ENCODE data around the gene OR1F1.

Gene OR1F1

DNA sequence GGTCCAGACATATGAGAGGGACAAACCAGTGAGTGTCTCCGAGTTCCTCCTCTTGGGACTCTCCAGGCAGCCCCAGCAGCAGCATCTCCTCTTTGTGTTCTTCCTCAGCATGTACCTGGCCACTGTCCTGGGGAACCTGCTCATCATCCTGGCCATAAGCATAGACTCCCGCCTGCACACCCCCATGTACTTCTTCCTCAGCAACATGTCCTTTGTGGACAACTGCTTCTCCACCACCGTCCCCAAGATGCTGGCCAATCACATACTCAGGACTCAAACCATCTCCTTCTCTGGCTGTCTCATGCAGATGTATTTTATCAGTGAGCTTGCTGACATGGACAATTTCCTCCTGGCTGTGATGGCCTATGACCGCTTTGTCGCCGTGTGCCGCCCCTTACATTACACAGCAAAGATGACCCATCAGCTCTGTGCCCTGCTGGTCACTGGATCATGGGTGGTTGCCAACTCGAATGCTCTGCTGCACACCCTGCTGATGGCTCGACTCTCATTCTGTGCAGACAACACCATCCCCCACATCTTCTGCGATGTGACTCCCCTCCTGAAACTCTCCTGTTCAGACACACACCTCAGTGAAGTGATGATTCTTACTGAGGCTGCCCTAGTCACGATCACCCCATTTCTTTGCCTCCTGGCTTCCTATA lies 27.7 kb downstream of the OR1F1 start:
- H3K4me3 Mint-ChIP-seq = no peak overlapping the region

DNA sequence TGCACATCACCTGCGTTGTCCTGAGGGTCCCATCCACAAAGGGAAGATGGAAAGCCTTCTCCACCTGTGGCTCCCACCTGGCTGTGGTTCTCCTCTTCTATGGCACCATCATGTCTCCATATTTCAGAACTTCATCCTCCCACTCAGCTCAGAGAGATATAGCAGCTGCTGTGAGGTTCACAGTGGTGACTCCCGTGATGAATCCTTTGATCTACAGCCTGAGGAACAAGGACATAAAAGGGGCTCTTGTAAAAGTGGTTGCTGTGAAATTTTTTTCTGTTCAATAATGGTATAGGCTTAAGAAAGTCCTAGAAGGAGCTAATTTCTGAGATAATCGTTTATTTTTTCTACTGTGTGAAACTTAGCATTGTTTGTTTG lies 28.2 kb downstream of the OR1F1 start:
- DNase-seq (ENCODE audit: low spot score in 2 of 2) (no peak), ATAC-seq (ENCODE audit: low read depth) (no peak)
- H3K4me3 Mint-ChIP-seq = no peak overlapping the region
- H3K4me1 Mint-ChIP-seq = peaks cover 20% of the 10 kb centered on the region
- H3K27ac Mint-ChIP-seq = no peak overlapping the region
- H3K27me3 Mint-ChIP-seq = peaks cover 8% of the 10 kb centered on the region
- H3K9me3 Mint-ChIP-seq = peaks cover 26% of the 10 kb centered on the region
- peaks cover 14% of the 10 kb centered on the region for H3K36me3 Mint-ChIP-seq

More for the DNA sequence above, 27.7 kb downstream of the OR1F1 start:
- ATAC-seq (ENCODE audit: low read depth) (no peak), DNase-seq (ENCODE audit: low spot score in 2 of 2) (no peak)
- H3K27me3 Mint-ChIP-seq = peaks cover 8% of the 10 kb centered on the region
- peaks cover 20% of the 10 kb centered on the region for H3K4me1 Mint-ChIP-seq
- peak overlapping the region; percentile 79 for H3K27ac Mint-ChIP-seq
- peaks cover 26% of the 10 kb centered on the region for H3K9me3 Mint-ChIP-seq
- peaks cover 14% of the 10 kb centered on the region for H3K36me3 Mint-ChIP-seq

DNA sequence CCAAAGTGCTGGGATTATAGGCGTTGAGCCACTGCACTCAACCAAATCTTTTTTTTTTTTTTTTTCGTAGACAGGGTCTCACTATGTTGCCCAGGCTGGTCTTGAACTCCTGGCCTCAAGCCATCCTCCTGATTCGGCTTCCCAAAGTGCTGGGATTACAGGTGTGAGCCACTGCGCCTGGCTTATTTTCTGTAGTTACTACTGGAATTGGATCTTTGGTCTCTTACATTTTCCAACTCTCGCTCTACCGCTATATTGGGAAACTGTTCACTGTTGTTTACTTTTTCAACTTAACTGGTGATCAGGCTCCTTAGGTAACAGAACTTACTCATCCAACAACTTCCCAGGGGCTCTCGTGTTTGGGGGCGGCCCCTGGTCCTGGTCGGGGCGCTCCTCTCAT lies 32.8 kb downstream of the OR1F1 start:
- Mint-ChIP-seq H3K36me3 (peaks cover 39% of the 10 kb centered on the region), H3K27ac (no peak overlapping the region), H3K4me1 (peaks cover 4% of the 10 kb centered on the region), H3K9me3 (peaks cover 25% of the 10 kb centered on the region), H3K4me3 (no peak overlapping the region), H3K27me3 (peaks cover 2% of the 10 kb centered on the region)
- ATAC-seq (ENCODE audit: low read depth) = no peak
- DNase-seq (ENCODE audit: low spot score in 2 of 2) = no peak

DNA sequence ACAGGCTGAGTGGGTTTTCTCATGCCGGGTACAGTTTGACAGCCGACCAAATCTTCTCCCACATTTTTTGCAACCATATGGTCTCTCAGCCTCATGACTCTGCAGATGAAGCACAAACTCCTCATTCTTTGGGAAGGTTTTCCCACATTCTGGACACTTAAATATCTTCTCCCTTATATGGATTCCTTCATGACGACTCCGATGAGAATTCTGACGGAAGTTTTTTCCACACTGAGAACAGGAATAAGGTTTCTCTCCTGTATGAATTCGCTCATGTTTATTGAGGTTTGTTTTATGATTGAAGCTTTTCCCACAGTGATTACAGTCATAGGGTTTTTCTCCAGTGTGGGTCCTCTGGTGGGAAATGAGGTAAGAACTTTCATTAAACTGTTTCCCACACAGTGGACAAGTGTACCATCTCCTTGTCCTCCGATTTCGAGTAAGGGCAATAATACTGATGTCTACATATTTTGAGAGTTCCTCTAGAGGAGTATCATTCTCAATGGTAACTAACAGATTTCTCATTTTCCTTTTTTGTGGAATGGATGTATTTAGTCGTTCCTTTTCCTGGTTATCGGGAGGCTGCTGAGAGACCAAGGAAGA lies 36.0 kb downstream of the OR1F1 start:
- Mint-ChIP-seq H3K4me1 (no peaks in the 10 kb centered on the region), H3K36me3 (peaks cover 48% of the 10 kb centered on the region), H3K9me3 (peaks cover 23% of the 10 kb centered on the region), H3K27ac (no peak overlapping the region), H3K4me3 (no peak overlapping the region), H3K27me3 (no peaks in the 10 kb centered on the region)
- no peak for ATAC-seq (ENCODE audit: low read depth)
- DNase-seq (ENCODE audit: low spot score in 2 of 2) = no peak

DNA sequence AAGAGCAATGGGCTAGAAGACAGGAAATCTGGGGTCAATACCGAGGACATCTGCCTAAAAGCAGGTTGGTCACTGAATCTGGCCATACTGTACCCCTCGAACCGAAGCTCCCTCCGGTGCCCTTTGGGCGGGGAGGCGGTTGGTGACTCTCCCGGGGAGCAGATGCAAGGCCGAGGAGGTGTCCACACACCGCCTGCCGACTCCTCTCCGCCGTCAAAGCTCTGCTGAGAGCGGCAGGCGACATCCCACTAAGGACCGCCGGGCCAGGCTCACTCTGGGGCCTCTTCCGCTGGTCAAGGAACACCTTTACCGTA lies 46.5 kb downstream of the OR1F1 start:
- H3K27me3 Mint-ChIP-seq = no peaks in the 10 kb centered on the region
- peak overlapping the region; percentile 98 for H3K4me3 Mint-ChIP-seq
- no peak for DNase-seq (ENCODE audit: low spot score in 2 of 2)
- H3K36me3 Mint-ChIP-seq = peaks cover 35% of the 10 kb centered on the region
- peaks cover 7% of the 10 kb centered on the region for H3K9me3 Mint-ChIP-seq
- H3K27ac Mint-ChIP-seq = peak overlapping the region; percentile 96
- peaks cover 16% of the 10 kb centered on the region for H3K4me1 Mint-ChIP-seq
- ATAC-seq (ENCODE audit: low read depth) = no peak

GRCh38 chr16:3234857-3235561 lies 47.0 kb downstream of the OR1F1 start, which contains the start of gene ZNF200:
Gene ZNF200, minus strand, starts transcription at chr16:3235158. Its CDS starts 1,403 bp downstream, at chr16:3233755.
- peaks cover 16% of the 10 kb centered on the region for H3K4me1 Mint-ChIP-seq
- H3K27ac Mint-ChIP-seq = peak within 1 kb of the TSS; percentile 96
- H3K9me3 Mint-ChIP-seq = peaks cover 7% of the 10 kb centered on the region
- peak within 1 kb of the TSS; percentile 98 for H3K4me3 Mint-ChIP-seq
- DNase-seq (ENCODE audit: low spot score in 2 of 2) (peak; percentile 90 to 96), ATAC-seq (ENCODE audit: low read depth) (peak; percentile 92)
- peaks cover 32% of the 10 kb centered on the region for H3K36me3 Mint-ChIP-seq
- H3K27me3 Mint-ChIP-seq = peaks cover under 1% of the 10 kb centered on the region

- Mint-ChIP-seq H3K36me3 (peaks cover 22% of the 10 kb centered on the region), H3K9me3 (peaks cover 2% of the 10 kb centered on the region), H3K4me1 (peaks cover 14% of the 10 kb centered on the region), H3K27me3 (peaks cover 2% of the 10 kb centered on the region), H3K27ac (no peak overlapping the region), H3K4me3 (peak overlapping the region; percentile 79)
- ATAC-seq (ENCODE audit: low read depth) (no peak), DNase-seq (ENCODE audit: low spot score in 2 of 2) (no peak)
These were observed 48.1 kb downstream of the OR1F1 start for GRCh38 chr16:3235856-3236669.

GRCh38 chr16:3241761-3242160 lies 53.8 kb downstream of the OR1F1 start:
- no peak overlapping the region for H3K4me3 Mint-ChIP-seq
- no peak overlapping the region for H3K27ac Mint-ChIP-seq
- H3K9me3 Mint-ChIP-seq = peaks cover 2% of the 10 kb centered on the region
- H3K27me3 Mint-ChIP-seq = peaks cover 11% of the 10 kb centered on the region
- no peaks in the 10 kb centered on the region for H3K36me3 Mint-ChIP-seq
- DNase-seq (ENCODE audit: low spot score in 2 of 2) = no peak
- no peak for ATAC-seq (ENCODE audit: low read depth)
- no peaks in the 10 kb centered on the region for H3K4me1 Mint-ChIP-seq

GRCh38 chr16:3242709-3243108 lies 54.7 kb downstream of the OR1F1 start:
- ATAC-seq (ENCODE audit: low read depth) (no peak), DNase-seq (ENCODE audit: low spot score in 2 of 2) (no peak)
- Mint-ChIP-seq H3K4me3 (no peak overlapping the region), H3K9me3 (peaks cover 2% of the 10 kb centered on the region), H3K36me3 (no peaks in the 10 kb centered on the region), H3K27me3 (peaks cover 11% of the 10 kb centered on the region), H3K4me1 (no peaks in the 10 kb centered on the region), H3K27ac (no peak overlapping the region)

- Mint-ChIP-seq H3K4me3 (no peak overlapping the region), H3K27ac (no peak overlapping the region), H3K4me1 (no peaks in the 10 kb centered on the region), H3K9me3 (peaks cover 2% of the 10 kb centered on the region), H3K36me3 (no peaks in the 10 kb centered on the region), H3K27me3 (peaks cover 14% of the 10 kb centered on the region)
- no peak for DNase-seq (ENCODE audit: low spot score in 2 of 2)
- no peak for ATAC-seq (ENCODE audit: low read depth)
These were observed 55.9 kb downstream of the OR1F1 start for GRCh38 chr16:3243882-3244281.

DNA sequence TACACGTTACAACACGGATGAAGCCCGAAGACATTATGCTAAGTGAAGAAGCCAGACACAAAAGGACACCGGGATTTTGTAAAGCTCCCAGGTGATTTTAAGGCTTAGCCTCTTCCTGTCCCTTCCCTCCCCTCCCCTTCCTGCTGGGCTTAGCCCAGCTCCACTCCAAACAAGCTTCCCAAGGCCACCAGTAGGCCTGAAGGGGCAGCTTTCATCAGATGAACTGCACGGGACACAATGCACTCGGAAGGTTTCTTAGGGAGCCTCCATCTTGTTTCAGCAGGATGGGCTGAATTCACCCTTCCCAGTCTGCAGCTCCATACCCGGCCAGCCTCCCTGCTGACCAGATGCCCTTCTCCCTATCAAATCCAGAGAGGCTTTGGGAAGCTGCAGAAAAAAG lies 58.0 kb downstream of the OR1F1 start:
- Mint-ChIP-seq H3K36me3 (no peaks in the 10 kb centered on the region), H3K4me1 (no peaks in the 10 kb centered on the region), H3K9me3 (no peaks in the 10 kb centered on the region), H3K27me3 (peaks cover 13% of the 10 kb centered on the region), H3K27ac (no peak overlapping the region), H3K4me3 (no peak overlapping the region)
- DNase-seq (ENCODE audit: low spot score in 2 of 2) (no peak), ATAC-seq (ENCODE audit: low read depth) (no peak)

- DNase-seq (ENCODE audit: low spot score in 2 of 2) (no peak), ATAC-seq (ENCODE audit: low read depth) (no peak)
- no peaks in the 10 kb centered on the region for H3K4me1 Mint-ChIP-seq
- H3K4me3 Mint-ChIP-seq = no peak overlapping the region
- H3K27ac Mint-ChIP-seq = no peak overlapping the region
- H3K9me3 Mint-ChIP-seq = no peaks in the 10 kb centered on the region
- no peaks in the 10 kb centered on the region for H3K36me3 Mint-ChIP-seq
- H3K27me3 Mint-ChIP-seq = peaks cover 15% of the 10 kb centered on the region
These were observed 58.9 kb downstream of the OR1F1 start for GRCh38 chr16:3246876-3247275.

- ATAC-seq (ENCODE audit: low read depth) (no peak), DNase-seq (ENCODE audit: low spot score in 2 of 2) (no peak)
- Mint-ChIP-seq H3K27ac (no peak overlapping the region), H3K36me3 (no peaks in the 10 kb centered on the region), H3K4me1 (no peaks in the 10 kb centered on the region), H3K27me3 (peaks cover 10% of the 10 kb centered on the region), H3K4me3 (no peak overlapping the region), H3K9me3 (no peaks in the 10 kb centered on the region)
These were observed 60.6 kb downstream of the OR1F1 start for GRCh38 chr16:3248596-3248995.

DNA sequence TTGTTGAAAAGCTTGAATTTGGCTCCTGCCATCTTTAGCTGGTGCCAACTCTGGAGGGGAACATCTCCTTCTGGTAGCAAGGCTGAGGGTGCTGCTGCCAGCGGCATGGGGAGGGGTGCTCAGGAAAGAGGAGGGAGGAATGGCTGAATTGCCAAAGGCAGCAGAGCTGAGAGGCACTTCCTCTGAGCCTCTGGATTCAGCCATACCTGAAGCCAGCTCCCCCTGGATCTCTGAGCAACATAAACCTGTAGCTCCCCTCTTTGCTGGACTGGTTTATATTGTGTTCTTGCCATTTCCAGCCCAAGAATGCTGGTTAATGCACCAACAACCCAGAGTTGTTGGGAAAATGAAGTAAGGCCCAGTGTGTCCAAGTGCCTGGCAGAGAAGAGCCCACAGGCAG lies 61.0 kb downstream of the OR1F1 start:
- no peaks in the 10 kb centered on the region for H3K4me1 Mint-ChIP-seq
- no peaks in the 10 kb centered on the region for H3K9me3 Mint-ChIP-seq
- DNase-seq (ENCODE audit: low spot score in 2 of 2) (no peak), ATAC-seq (ENCODE audit: low read depth) (no peak)
- no peak overlapping the region for H3K4me3 Mint-ChIP-seq
- H3K27me3 Mint-ChIP-seq = peaks cover 10% of the 10 kb centered on the region
- no peaks in the 10 kb centered on the region for H3K36me3 Mint-ChIP-seq
- no peak overlapping the region for H3K27ac Mint-ChIP-seq
